Epithelial cell of prostate (primary cell): Measurements from ENCODE around the gene SLBP.

Experiments
- DNase-seq: peaks from one replicate; pipeline ENCODE4 v3.0.0-alpha.2; 2011; ENCODE audit warnings: low read depth, low spot score
- H3K27ac ChIP-seq: fragments of 450-650 bp; 2 replicates; pipeline ENCODE4 v1.5.1; 2017; ENCODE audit warnings: mild to moderate bottlenecking

The SLBP gene

DNA sequence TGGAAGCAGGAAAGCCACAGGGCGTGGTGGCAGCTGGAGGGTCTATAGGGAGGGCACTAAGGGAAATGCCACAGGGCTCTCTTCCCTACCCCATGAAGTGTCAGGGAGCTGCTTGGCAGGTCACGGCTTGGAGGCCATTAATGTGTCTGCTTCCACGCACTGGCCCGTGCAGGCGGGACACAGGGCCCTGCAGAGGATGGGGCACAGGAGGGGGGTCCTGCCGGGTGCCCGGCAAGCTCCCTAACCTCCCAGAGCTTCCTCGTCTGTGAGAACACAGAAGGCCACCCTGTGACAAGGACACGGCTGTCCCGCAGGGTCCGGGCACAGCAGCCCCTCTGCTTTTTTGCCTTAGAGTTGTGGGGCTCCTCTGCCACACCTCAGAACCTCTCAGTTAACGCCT lies 53.5 kb downstream of the SLBP start:
- no peak for DNase-seq
- no peak overlapping the region for H3K27ac ChIP-seq

DNA sequence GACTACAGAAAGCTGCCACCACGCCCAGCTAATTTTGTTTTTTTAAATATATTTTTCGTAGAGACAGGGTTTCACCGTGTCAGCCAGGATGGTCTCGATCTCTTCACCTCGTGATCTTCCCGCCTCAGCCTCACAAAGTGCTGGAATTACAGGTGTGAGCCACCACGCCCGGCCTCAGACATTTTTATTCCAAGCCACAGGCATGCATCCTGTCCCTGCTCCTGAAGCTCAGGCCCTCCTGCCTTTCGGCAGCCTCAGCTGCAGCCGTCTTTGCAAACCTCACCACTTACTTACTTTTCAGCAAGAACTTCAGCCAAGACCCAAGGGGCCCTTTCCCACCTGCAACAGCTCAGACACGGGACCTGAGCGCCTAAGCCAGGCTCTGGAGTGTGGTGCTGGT lies 54.0 kb downstream of the SLBP start:
- H3K27ac ChIP-seq: no peak overlapping the region
- DNase-seq: no peak

- no peak overlapping the region for H3K27ac ChIP-seq
- no peak for DNase-seq
These were observed 55.1 kb downstream of the SLBP start for GRCh38 chr4:1656986-1657385.

DNA sequence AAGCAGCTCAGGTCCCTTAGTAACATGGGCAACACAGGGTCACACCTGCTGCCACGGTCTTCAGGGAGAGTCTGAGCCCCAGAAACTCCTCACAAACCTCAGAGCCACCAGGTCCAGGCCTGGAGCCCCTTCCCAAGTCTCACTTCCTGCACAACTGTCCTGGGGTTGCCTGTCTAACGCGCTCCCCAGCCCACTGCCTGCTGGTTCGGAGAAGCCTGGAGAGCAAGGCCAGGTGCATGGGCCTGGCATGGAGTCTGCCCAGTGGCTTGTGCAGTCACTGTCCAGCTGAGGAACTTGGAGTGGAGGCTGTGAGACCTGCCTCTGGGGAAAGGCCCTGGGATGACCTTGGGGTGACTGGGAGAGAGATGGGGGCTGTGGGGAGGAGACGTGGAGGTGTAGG lies 56.0 kb downstream of the SLBP start:
- no peak for DNase-seq
- H3K27ac ChIP-seq: no peak overlapping the region

- no peak for DNase-seq
- no peak overlapping the region for H3K27ac ChIP-seq
These were observed 56.4 kb downstream of the SLBP start for GRCh38 chr4:1655676-1656075.

- no peak for DNase-seq
These were observed 57.0 kb downstream of the SLBP start for GRCh38 chr4:1655081-1655480.

GRCh38 chr4:1654216-1654955 lies 57.7 kb downstream of the SLBP start:
- no peak overlapping the region for H3K27ac ChIP-seq
- DNase-seq: no peak

More at GRCh38 chr4:1655081-1655480, 57.0 kb downstream of the SLBP start:
- no peak overlapping the region for H3K27ac ChIP-seq

DNA sequence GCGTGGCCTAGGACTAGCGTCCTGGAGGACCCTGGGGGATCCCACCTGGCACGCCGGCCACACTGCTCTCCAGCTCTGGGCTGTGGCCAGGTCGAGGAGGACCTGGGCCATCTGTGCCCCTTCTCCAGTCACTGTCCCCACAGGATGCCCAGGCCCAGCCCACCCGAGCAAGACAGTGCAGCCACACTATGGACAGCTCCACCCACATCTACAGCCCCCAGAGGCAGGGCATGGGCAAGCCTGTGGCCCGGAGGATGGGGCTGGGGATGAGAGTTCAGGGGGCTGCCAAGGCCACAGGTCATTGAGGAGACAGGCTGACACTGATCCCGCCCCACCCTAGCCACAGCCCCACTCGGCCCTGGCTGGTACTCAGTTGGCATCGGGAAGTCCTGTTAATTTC lies 58.3 kb downstream of the SLBP start:
- H3K27ac ChIP-seq: no peak overlapping the region
- DNase-seq: no peak

DNA sequence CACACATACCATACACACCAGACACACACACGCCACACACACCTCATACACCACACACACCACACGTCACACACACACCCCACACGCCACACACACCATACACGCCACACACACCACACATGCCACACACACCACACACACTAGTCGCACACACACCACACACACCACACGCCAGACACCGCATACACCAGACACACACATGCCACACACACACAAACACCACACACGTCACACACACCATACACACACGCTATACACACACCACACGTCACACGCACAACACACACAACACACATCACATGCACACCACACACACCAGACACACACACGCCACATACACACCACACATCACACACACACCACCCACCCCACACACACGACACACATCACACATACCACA lies 60.0 kb downstream of the SLBP start:
- H3K27ac ChIP-seq: no peak overlapping the region
- DNase-seq: no peak

DNA sequence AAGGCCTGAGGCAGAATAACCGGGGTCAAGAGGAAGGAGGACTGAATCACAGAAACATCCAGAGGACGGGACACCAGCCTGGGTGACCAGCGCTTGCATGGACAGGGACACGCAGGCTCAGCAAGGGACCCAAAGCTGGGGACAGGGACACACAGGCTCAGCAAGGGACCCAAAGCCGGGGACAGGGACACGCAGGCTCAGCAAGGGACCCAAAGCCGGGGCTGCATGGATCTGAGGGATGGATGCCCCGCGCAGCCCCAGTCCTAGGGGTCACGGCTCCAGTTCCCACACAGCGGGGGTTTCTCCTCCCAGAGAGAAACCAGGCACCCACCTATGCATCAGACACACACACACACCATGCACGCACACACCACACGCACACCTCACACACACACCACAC lies 60.5 kb downstream of the SLBP start:
- no peak for DNase-seq
- no peak overlapping the region for H3K27ac ChIP-seq

DNA sequence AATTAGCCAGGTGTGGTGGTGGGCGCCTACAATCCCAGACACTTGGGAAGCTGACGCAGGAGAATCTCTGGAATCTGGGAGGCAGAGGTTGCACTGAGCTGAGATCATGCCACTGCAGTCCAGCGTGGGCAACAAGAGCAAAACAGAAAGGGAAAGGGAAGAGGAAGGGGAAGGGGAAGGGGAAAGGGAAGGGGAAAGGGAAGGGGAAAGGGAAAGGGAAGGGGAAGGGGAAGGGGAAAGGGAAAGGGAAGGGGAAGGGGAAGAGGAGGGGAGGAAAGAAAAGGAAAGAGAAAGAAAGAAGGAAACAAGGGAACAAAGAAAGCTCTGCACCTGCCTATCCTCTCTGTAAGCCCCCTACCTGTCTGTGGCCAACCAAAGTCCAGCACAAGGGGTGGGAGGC lies 63.2 kb downstream of the SLBP start:
- H3K27ac ChIP-seq: no peak overlapping the region
- DNase-seq: no peak

DNA sequence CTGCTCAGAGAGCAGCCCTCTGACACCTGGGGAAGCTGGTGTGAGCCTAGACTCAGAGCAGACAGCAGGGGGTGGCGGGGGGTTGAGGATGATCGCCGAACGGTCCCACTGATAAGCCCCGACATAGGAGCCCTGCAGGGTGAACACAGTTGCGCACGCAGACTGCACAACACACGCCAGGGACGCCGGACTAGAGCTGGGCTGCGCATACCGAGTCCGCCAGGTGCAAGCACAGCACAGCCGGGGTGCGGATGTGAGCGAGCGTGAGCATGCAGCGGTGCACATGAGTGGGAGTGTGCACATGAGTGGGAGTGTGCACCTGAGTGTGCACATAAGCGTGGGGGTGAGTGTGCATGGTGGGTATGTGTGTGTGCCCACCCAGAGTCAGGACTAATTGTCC lies 64.7 kb downstream of the SLBP start:
- DNase-seq: no peak
- no peak overlapping the region for H3K27ac ChIP-seq

DNA sequence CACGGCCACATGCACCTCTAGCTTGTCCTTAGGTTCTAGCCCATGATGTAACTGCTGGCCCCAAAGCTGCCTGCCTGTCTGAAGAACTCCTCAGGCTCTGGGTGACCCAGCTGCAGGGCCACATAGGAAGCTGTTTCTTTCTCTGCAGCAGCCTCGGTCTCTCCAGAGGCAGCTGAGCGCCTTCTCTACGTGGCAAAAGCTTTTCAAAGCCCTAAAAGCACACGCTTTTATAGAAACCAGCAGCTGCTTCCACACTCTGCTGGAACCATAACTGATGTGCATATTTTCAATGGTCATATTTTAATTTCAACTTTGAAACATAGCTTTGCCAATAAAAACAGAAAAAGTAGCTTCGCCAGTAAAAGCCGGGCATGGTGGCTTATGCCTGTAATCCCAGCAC lies 65.4 kb downstream of the SLBP start:
- DNase-seq: no peak
- no peak overlapping the region for H3K27ac ChIP-seq

DNA sequence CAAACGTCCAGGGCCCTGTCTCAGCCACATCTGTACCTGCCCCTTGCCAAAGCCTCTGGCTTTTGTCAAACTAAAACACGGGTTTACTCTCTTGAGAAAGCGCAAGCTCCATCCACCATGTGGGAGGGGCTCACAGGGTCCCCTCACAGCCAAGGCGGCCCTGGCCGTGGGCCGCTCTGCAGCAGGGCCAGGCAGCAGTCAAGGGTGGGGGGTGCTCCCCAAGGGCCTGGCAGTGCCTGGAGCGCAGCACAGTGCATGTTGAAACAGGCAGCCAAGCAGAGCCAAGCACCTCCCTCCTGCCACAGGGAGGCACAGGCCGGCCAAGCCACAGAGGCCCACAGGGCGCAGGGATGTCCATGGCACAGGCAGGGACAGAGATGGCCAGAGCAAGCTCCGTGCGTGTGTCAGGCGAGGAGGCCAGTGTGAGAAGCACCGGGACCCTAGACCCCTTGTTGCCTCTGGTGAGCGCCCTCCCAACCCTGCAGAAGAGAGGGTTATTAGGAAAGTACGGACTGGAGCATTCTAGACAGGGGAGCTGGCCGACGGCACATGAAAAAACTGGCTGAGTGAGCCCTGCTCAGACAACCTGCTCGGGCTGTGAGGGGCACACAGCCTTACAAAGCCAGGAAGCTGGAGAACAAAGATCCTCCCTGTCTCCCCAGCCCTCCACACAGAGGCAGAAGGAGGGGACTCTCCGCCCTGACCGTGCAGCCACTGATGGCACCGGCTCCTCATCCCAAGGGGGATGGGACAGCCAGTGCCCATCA lies 67.0 kb downstream of the SLBP start:
- DNase-seq: peak; percentile 12
- H3K27ac ChIP-seq: no peak overlapping the region

DNA sequence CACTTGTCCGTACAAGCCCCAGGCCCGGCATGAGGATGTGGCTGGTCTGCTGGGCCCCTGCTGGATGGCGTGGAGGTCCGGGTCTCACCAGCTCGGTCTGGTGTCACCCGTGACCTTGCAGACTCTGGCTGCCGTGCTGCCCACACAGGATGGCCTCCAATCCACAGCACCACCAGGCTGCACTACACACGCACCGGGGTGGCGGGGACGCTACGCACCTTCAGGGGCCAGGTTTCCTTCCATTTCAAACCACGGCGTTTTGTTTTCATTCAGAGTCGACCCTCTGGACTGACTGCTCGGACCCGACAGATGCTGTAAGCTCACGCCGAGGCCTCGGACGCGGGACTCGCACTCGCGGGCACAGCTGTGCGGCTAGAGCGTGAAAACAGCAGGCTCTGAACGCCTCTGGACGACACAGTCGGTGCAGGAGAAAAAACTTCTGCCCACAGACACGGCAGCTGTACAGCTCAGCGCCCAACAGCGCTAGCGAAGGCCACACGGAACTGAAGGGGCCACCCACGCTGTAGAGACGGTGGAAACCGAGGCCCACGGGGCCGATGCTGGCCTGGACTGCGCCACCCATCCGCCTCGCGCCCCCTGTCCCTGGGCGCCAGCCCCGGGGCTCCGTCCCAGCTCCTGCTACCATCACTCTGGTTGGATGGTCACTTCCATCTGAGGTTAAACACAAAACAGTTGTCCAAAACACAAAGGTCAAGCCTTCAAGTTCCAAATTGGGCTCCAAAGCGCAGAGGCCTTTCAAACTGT lies 68.0 kb downstream of the SLBP start:
- H3K27ac ChIP-seq: no peak overlapping the region
- no peak for DNase-seq
